Measurements from ENCODE around the gene GBA3. TPM values are rescaled to one million over a fixed set of nuclear protein-coding genes. Genes with fewer than 3 reads are reported as not detected.
A peak's percentile ranks its signal among the peaks of the same experiment; 100 is the strongest.

GBA3 gene
- total RNA-seq, 1 experiment from 2014 or later: not detected

DNA sequence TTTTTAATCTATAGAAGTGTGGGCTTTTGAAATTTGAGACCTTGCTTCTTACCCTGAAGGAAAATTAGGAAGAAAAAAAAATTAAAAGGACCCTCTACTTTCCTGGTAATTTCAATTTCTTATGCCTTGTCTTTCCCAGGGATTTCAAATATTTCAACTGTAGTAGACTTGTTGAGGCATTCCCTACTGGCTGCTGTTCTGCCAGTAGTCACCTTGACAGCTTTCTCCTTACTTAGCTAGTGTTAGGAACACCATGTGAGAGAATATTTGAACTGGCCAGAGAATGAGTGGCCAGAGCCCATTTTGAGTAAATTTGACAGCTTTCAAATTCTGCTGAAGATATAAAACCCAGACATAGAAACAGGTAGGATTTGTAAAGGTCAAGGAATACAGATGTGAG, 24.0 kb upstream of the GBA3 start:
- Mint-ChIP-seq H3K36me3 (ENCODE audit: insufficient read depth in 1 of 3, low read depth in 3 of 3) (no peaks in the 10 kb centered on the region), H3K27ac (peak overlapping the region in 1 of 3 experiments; percentile 32; a peak in 1 of 7 replicates), H3K9me3 (no peaks in the 10 kb centered on the region), H3K4me3 (no peak overlapping the region), H3K4me1 (no peaks in the 10 kb centered on the region), H3K27me3 (ENCODE audit: low read depth) (no peaks in the 10 kb centered on the region)
- Histone ChIP-seq H3K27ac (ENCODE audit: insufficient read length, low read depth, low read length) (no peak overlapping the region), H3K23ac (ENCODE audit: insufficient read length, low read depth, low read length) (no peak overlapping the region), H2AFZ (ENCODE audit: low read length) (no peak overlapping the region), H4K20me1 (ENCODE audit: control insufficient read depth, insufficient read depth, insufficient read length) (no peaks in the 10 kb centered on the region), H3T11ph (ENCODE audit: low read length) (no peak overlapping the region), H2BK20ac (ENCODE audit: low read depth, low read length, poor library complexity, severe bottlenecking) (no peak overlapping the region), H3K4ac (ENCODE audit: low read depth, low read length) (no peak overlapping the region), H3K4me2 (ENCODE audit: insufficient read depth, insufficient read length, low read length) (no peak overlapping the region), H3K9ac (ENCODE audit: extremely low read depth, insufficient read length, low read length) (no peak overlapping the region), H2BK5ac (ENCODE audit: insufficient read length, low read length) (no peak overlapping the region), H3K79me1 (ENCODE audit: insufficient read depth, low read depth, low read length, poor library complexity, severe bottlenecking) (no peaks in the 10 kb centered on the region), H3K4me1 (ENCODE audit: insufficient read depth, low read length) (no peaks in the 10 kb centered on the region), H3K27me3 (ENCODE audit: insufficient read depth, low read length) (no peaks in the 10 kb centered on the region), H3K79me2 (ENCODE audit: insufficient read depth, low read length) (no peaks in the 10 kb centered on the region), H2BK120ac (ENCODE audit: low read depth, low read length, poor library complexity, severe bottlenecking) (no peak overlapping the region), H3K14ac (ENCODE audit: insufficient read depth, low read length) (no peak overlapping the region), H2AK5ac (ENCODE audit: insufficient read length, low read length) (no peak overlapping the region), H4K5ac (ENCODE audit: insufficient read length, low read depth, low read length) (no peak overlapping the region), H2BK12ac (ENCODE audit: insufficient read length, low read depth, low read length) (no peak overlapping the region), H3K18ac (ENCODE audit: insufficient read length, low read depth, low read length) (no peak overlapping the region), H2BK15ac (ENCODE audit: low read depth, low read length) (no peak overlapping the region), H3K23me2 (ENCODE audit: insufficient read length, low read depth, low read length, poor library complexity, severe bottlenecking) (no peaks in the 10 kb centered on the region), H3K9me3 (ENCODE audit: control insufficient read depth, low read depth, low read length) (no peaks in the 10 kb centered on the region), H4K91ac (ENCODE audit: insufficient read length, low read depth, low read length) (no peak overlapping the region), H4K8ac (replicated peaks; ENCODE audit: insufficient read length, low read depth, low read length) (no peak overlapping the region), H3K56ac (ENCODE audit: insufficient read length, low read depth, low read length) (no peak overlapping the region)
- no peak for DNase-seq
- TF ChIP-seq, protein P1, sequence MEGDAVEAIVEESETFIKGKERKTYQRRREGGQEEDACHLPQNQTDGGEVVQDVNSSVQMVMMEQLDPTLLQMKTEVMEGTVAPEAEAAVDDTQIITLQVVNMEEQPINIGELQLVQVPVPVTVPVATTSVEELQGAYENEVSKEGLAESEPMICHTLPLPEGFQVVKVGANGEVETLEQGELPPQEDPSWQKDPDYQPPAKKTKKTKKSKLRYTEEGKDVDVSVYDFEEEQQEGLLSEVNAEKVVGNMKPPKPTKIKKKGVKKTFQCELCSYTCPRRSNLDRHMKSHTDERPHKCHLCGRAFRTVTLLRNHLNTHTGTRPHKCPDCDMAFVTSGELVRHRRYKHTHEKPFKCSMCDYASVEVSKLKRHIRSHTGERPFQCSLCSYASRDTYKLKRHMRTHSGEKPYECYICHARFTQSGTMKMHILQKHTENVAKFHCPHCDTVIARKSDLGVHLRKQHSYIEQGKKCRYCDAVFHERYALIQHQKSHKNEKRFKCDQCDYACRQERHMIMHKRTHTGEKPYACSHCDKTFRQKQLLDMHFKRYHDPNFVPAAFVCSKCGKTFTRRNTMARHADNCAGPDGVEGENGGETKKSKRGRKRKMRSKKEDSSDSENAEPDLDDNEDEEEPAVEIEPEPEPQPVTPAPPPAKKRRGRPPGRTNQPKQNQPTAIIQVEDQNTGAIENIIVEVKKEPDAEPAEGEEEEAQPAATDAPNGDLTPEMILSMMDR (conservative IDR thresholded peaks at IDR 0.05): no peak
